ENCODE measurements around the gene ZFYVE28. TPM values are rescaled to one million over a fixed set of nuclear protein-coding genes. Genes with fewer than 3 reads are reported as not detected.

The ZFYVE28 gene
- total and polyA plus RNA-seq, 10 of the 15 experiments (the other 5 are each of a cell fraction or from before 2014, with no cell fraction given): 0.06 to 1.9 (median 0.22) TPM; not detected in 1

DNA sequence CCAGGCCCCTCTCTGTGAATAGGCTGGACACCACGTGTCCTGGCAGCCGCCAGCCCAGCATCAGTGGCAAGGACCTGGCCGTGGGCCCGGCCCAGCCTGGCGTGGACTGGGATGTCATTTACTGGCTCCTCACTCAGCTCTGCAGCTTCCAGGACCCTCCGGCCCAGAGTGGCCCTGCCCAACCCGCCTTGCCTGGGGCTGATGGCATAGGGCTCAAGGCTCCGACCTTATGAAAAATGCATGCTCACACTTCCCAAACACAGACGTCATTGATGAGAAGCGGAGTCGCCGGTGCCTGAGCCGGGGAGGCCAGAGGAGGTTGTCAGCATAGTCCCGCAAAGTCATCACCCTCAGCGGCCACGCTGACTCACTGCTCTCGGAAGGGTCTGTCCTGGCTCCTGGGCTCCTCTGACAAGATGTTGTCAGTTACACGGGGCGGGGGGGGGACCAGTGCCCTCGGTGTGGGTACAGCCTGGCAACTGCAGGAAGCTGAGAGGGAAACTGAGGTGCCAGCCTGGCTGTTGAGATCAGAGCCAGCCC is 14.6 kb upstream of the ZFYVE28 start (continued):
- TF ChIP-seq, protein P1, sequence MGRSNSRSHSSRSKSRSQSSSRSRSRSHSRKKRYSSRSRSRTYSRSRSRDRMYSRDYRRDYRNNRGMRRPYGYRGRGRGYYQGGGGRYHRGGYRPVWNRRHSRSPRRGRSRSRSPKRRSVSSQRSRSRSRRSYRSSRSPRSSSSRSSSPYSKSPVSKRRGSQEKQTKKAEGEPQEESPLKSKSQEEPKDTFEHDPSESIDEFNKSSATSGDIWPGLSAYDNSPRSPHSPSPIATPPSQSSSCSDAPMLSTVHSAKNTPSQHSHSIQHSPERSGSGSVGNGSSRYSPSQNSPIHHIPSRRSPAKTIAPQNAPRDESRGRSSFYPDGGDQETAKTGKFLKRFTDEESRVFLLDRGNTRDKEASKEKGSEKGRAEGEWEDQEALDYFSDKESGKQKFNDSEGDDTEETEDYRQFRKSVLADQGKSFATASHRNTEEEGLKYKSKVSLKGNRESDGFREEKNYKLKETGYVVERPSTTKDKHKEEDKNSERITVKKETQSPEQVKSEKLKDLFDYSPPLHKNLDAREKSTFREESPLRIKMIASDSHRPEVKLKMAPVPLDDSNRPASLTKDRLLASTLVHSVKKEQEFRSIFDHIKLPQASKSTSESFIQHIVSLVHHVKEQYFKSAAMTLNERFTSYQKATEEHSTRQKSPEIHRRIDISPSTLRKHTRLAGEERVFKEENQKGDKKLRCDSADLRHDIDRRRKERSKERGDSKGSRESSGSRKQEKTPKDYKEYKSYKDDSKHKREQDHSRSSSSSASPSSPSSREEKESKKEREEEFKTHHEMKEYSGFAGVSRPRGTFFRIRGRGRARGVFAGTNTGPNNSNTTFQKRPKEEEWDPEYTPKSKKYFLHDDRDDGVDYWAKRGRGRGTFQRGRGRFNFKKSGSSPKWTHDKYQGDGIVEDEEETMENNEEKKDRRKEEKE (IDR thresholded peaks at IDR 0.05): no peak

DNA sequence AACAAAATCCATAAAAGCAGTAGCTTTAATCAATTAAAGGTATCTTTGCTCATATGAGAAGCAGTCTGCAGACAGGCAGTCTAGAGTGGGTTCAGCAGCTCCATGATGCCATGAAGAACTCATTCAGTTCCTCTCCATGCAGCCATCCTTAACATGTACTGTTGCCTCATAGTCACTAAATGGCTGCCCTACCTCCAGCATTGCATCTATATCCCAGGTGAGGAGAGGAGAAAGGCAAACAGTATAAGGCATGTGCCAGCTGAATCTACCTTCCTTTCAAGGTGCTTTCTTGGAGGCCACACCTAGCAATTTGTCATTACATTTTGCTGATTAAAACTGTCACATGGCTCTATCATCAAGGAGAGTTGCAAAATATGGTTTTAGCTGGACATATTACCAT is 13.6 kb upstream of the ZFYVE28 start:
- BruUV-seq (replicated peaks): no TSS peak
- Histone ChIP-seq H3K27ac (ENCODE audit: control insufficient read depth, insufficient read depth) (no peak overlapping the region), H3K27me3 (replicated peaks in 1 of 2; ENCODE audit: control insufficient read depth in 2 of 2, insufficient read depth in 2 of 2, low read length in 1 of 2) (no peaks in the 10 kb centered on the region), H3K36me3 (ENCODE audit: control insufficient read depth in 2 of 2, insufficient read depth in 2 of 2, low read length in 1 of 2) (no peaks in the 10 kb centered on the region), H3K4me2 (ENCODE audit: control insufficient read depth, insufficient read depth) (no peak overlapping the region), H3K4me3 (no peak overlapping the region), H2AFZ (ENCODE audit: control insufficient read depth, low read depth, low read length) (no peak overlapping the region), H3K4me1 (ENCODE audit: control insufficient read depth, insufficient read depth, low read length) (no peaks in the 10 kb centered on the region), H3K9me3 (replicated peaks; ENCODE audit: control insufficient read depth, insufficient read depth, low read length) (no peaks in the 10 kb centered on the region), H3K9ac (ENCODE audit: control insufficient read depth, insufficient read depth, low read length) (no peak overlapping the region), H4K20me1 (ENCODE audit: control insufficient read depth, insufficient read depth) (no peaks in the 10 kb centered on the region), H3K79me2 (ENCODE audit: control insufficient read depth, insufficient read depth, low read length) (no peaks in the 10 kb centered on the region)
- ChIA-PET CTCF (interaction anchor here (0.6 kb wide), 1 partner anchor 11 kb away, joined by 3 read pairs; no protein-coding TSS in a partner anchor), SMC1A (ENCODE audit: uncharacterized antibody, unreplicated experiment) (no interaction called here), RAD21 (ENCODE audit: unreplicated experiment) (no interaction called here), POLR2A (no interaction called here)
- no peak for ATAC-seq
- TF ChIP-seq SIX5 (IDR thresholded peaks at IDR 0.05; ENCODE audit: low read depth, low read length, severe bottlenecking): no peak
- TF ChIP-seq BHLHE40 (IDR thresholded peaks at IDR 0.05; ENCODE audit: borderline replicate concordance in 1 of 2, low read depth in 2 of 2, low read length in 1 of 2): no peak
- TF ChIP-seq MXI1 (IDR thresholded peaks at IDR 0.05; ENCODE audit: low read depth, low read length): no peak
- TF ChIP-seq LARP7 (IDR thresholded peaks at IDR 0.05): no peak
- TF ChIP-seq STAT3 (IDR thresholded peaks at IDR 0.05; ENCODE audit: low read depth, low read length): no peak
- TF ChIP-seq ASH2L (IDR thresholded peaks at IDR 0.05; ENCODE audit: borderline replicate concordance, low read depth): no peak
- TF ChIP-seq ZNF622 (IDR thresholded peaks at IDR 0.05): no peak
- TF ChIP-seq, protein P2, sequence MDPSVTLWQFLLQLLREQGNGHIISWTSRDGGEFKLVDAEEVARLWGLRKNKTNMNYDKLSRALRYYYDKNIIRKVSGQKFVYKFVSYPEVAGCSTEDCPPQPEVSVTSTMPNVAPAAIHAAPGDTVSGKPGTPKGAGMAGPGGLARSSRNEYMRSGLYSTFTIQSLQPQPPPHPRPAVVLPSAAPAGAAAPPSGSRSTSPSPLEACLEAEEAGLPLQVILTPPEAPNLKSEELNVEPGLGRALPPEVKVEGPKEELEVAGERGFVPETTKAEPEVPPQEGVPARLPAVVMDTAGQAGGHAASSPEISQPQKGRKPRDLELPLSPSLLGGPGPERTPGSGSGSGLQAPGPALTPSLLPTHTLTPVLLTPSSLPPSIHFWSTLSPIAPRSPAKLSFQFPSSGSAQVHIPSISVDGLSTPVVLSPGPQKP (IDR thresholded peaks at IDR 0.05; ENCODE audit: low read depth, low read length): no peak
- TF ChIP-seq PAX5 (IDR thresholded peaks at IDR 0.05; ENCODE audit: borderline replicate concordance, low read depth, low read length): no peak
- TF ChIP-seq SMAD5 (IDR thresholded peaks at IDR 0.05; ENCODE audit: low read depth): no peak
- no peak for TF ChIP-seq RUNX3 (IDR thresholded peaks at IDR 0.05; ENCODE audit: low read length)
- TF ChIP-seq EGR1 (IDR thresholded peaks at IDR 0.05; ENCODE audit: borderline replicate concordance in 1 of 2, low read depth in 2 of 2, low read length in 2 of 2): no peak
- no peak for TF ChIP-seq SIN3A (IDR thresholded peaks at IDR 0.05; ENCODE audit: low read depth, low read length)
- no peak for TF ChIP-seq ZNF384 (IDR thresholded peaks at IDR 0.05; ENCODE audit: borderline replicate concordance, low read depth, low read length)
- TF ChIP-seq CHD1 (IDR thresholded peaks at IDR 0.05; ENCODE audit: low read depth, low read length): no peak
- TF ChIP-seq ZBED1 (IDR thresholded peaks at IDR 0.05; ENCODE audit: borderline replicate concordance): no peak
- TF ChIP-seq NR2F1 (conservative IDR thresholded peaks at IDR 0.05): no peak
- TF ChIP-seq BMI1 (IDR thresholded peaks at IDR 0.05; ENCODE audit: borderline replicate concordance): no peak
- TF ChIP-seq, protein P3, sequence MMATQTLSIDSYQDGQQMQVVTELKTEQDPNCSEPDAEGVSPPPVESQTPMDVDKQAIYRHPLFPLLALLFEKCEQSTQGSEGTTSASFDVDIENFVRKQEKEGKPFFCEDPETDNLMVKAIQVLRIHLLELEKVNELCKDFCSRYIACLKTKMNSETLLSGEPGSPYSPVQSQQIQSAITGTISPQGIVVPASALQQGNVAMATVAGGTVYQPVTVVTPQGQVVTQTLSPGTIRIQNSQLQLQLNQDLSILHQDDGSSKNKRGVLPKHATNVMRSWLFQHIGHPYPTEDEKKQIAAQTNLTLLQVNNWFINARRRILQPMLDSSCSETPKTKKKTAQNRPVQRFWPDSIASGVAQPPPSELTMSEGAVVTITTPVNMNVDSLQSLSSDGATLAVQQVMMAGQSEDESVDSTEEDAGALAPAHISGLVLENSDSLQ (IDR thresholded peaks at IDR 0.05): no peak
- no peak for DNase-seq (ENCODE audit: low read depth, low spot score)
- intact Hi-C loops (cut with micrococcal nuclease; ENCODE audit: unreplicated experiment) (no loop called here), in situ Hi-C loops (cut with MboI) (no loop called here)
- FAIRE-seq: no peak

All from GM12878 (cell line).